Gastrocnemius medialis (tissue), 4 donors: ENCODE data around the gene DDX27. TPM values are rescaled to one million over a fixed set of nuclear protein-coding genes. Genes with fewer than 3 reads are reported as not detected.

Experiments used
- ATAC-seq, 2 donors: fragments of 150-250 bp; one replicate each; pipeline ENCODE4 v1.9.1; 2016
- DNase-seq, 2 donors: peaks; one replicate each; pipeline ENCODE4 v3.0.0-alpha.2; 2019
- H3K27ac ChIP-seq, 4 donors: fragments of 200-600 bp; sonication (generic); 1 replicate in 1 of 4; 2 replicates in 3 of 4; pipeline ENCODE4 v1.5.1; 2016 to 2018; ENCODE audit warnings: mild to moderate bottlenecking in 2 of 4, moderate library complexity in 1 of 4
- H3K27me3 ChIP-seq, 3 donors: fragments of 200-600 bp; sonication (generic) in 2 of 3; 1 replicate in 1 of 3; 2 replicates in 2 of 3; pipeline versions ENCODE4 v1.5.1 to v1.6.0; 2016 to 2019; ENCODE audit warnings: mild to moderate bottlenecking in 1 of 3, moderate library complexity in 1 of 3
- H3K36me3 ChIP-seq, 2 donors: fragments of 200-600 bp; sonication (generic) in 1 of 2; one replicate each; pipeline ENCODE4 v1.5.1; 2017 to 2018
- H3K4me1 ChIP-seq, 2 donors: fragments of 200-600 bp; sonication (generic) in 1 of 2; one replicate each; pipeline ENCODE4 v1.5.1; 2016 to 2017; ENCODE audit warnings: mild to moderate bottlenecking in 2 of 2
- H3K4me3 ChIP-seq, 4 donors: fragments of 200-600 bp; sonication (generic) in 3 of 4; 1 replicate in 1 of 4; 2 replicates in 3 of 4; pipeline ENCODE4 v1.5.1; 2016 to 2019; ENCODE audit warnings: mild to moderate bottlenecking in 2 of 4
- H3K9me3 ChIP-seq, 3 donors: fragments of 200-600 bp; sonication (generic) in 2 of 3; 1 replicate in 1 of 3; 2 replicates in 2 of 3; pipeline ENCODE4 v1.5.1; 2016 to 2019
- CTCF ChIP-seq, 5 experiments: fragments of 450-650 bp in 3 of 5; fragments of 200-600 bp in 2 of 5; sonication (generic) in 2 of 5; IDR thresholded peaks in 4 of 5; conservative IDR thresholded peaks in 1 of 5; 1 replicate in 4 of 5; 2 replicates in 1 of 5; pipeline ENCODE4 v1.5.1; 2016 to 2019; ENCODE audit warnings: antibody characterized with exemption in 5 of 5, mild to moderate bottlenecking in 3 of 5, moderate library complexity in 3 of 5
- POLR2A ChIP-seq, 2 donors: fragments of 450-650 bp; IDR thresholded peaks; one replicate each; pipeline ENCODE4 v1.6.1; 2017; ENCODE audit warnings: antibody characterized with exemption in 2 of 2, mild to moderate bottlenecking in 2 of 2, moderate library complexity in 2 of 2
- in situ Hi-C, 4 donors: fragments of 200-750 bp; cut with MboI; loops; one replicate each; pipeline versions ENCODE4 v1.15.0 to v1.8.0; 2017; ENCODE audit warnings: low sequenced_read_pairs in 4 of 4
- intact Hi-C: fragments of 100-400 bp; cut with DNase I; formaldehyde crosslinking; loops from one replicate; pipeline ENCODE4 v1.15.1; 2023; ENCODE audit warnings: low total_unique reads
- total RNA-seq, 4 donors: library from RNA; depleted of rRNA; stranded (reverse); fragments of >200 nt; gene quantifications; one replicate each; pipeline versions ENCODE4 v1.1.0 to v1.2.3, GENCODE V29; 2016

Gene DDX27
- total RNA-seq, 4 donors from 2014 or later, result 12.6 to 39.7 (median 23.3) TPM

DNA sequence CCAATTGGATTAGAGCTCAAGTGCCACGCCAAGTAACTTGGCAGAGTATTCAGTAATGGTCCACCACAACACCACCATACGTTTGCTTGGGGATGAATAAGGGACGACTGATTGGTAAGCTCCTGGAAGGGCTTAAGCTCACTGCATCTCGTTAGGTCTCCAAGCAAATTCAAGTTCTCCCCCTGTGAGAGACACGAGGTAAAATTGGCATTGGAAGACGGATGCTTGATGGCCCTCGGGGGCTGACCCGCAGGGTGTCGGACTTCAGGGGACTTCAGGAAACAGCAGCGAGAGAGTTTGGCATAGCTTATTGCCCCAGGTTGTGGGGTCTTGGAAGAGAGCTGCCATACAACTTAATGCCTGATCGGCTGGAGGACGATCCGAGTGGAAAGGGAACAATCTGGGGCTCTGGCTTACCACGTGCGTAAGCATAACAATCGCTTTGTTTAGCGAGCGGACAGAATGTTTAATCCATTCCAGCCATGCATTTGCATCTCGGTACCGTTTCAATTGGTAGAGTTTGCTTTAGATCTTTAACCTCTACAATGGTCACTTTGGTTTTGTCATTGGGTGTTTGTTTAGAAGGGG lies 63.5 kb downstream of the DDX27 start:
- intact Hi-C loops, result no loop called here
- peaks cover 0 to 7% (median 0%) of the 10 kb centered on the region in 3 donors for H3K9me3 ChIP-seq
- no peak overlapping the region for H3K4me3 ChIP-seq
- no peak for TF ChIP-seq POLR2A (IDR thresholded peaks at IDR 0.05)
- no peak for TF ChIP-seq CTCF (IDR thresholded peaks at IDR 0.05 in 4 of 5, conservative IDR thresholded peaks at IDR 0.05 in 1 of 5)
- H3K36me3 ChIP-seq, result peaks cover 0 to 84% of the 10 kb centered on the region in 2 donors
- in situ Hi-C loops, result no loop called here
- no peaks in the 10 kb centered on the region for H3K27me3 ChIP-seq
- ATAC-seq, result no peak
- no peak for DNase-seq
- H3K27ac ChIP-seq, result no peak overlapping the region
- peaks cover 40 to 46% of the 10 kb centered on the region in 2 donors for H3K4me1 ChIP-seq

GRCh38 chr20:49283176-49283702 lies 64.0 kb downstream of the DDX27 start:
- TF ChIP-seq POLR2A (IDR thresholded peaks at IDR 0.05), result no peak
- TF ChIP-seq CTCF (IDR thresholded peaks at IDR 0.05 in 4 of 5, conservative IDR thresholded peaks at IDR 0.05 in 1 of 5), result no peak
- peaks cover 0 to 89% of the 10 kb centered on the region in 2 donors for H3K36me3 ChIP-seq
- in situ Hi-C loops, result no loop called here
- no peaks in the 10 kb centered on the region for H3K27me3 ChIP-seq
- no peak overlapping the region for H3K4me3 ChIP-seq
- no peak for ATAC-seq
- H3K9me3 ChIP-seq, result peaks cover 0 to 7% (median 0%) of the 10 kb centered on the region in 3 donors
- H3K27ac ChIP-seq, result no peak overlapping the region
- peaks cover 40 to 46% of the 10 kb centered on the region in 2 donors for H3K4me1 ChIP-seq
- intact Hi-C loops, result no loop called here
- DNase-seq, result no peak

DNA sequence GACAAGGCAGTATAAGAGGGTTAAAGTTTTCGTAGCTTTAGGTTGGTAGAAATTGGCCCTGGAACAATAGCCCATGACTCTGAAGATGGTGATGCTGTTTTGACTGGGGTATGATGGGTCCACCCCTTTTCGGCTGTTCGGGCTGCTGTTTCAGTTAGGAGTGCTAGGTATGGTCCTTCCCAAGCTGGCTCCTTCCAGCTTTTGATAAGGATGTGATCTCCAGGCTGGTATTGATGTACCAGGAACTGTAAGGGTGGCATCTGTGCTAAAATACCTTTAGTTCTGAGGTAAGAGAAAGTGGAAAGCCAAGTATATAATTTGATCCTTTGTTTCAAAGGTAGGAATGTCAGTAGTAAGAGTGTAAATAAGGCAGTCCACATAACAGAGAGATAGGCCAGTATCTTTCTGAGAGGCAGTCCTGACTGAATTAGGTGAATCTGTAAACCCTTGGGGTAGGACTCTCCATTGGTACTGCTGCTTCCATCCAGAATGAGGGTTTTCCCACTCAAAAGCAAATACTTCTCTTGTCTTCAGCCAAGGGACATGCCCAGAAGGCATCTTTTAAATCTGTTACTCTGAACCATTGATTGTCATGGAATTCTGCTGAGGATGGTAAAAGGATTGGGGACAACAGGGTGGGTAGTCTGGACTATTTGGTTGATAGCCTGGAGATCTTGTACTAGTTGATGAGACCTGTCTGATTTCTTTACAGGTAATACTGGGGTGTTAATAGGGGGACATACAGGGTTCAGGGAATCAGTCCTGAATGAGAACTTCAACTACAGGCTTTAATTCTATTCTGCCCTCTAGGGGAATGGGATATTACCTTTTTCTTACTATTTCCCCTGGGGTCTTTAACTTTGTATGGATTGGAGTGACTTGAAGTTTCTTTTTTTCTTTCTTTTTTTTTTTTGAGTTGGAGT lies 64.7 kb downstream of the DDX27 start:
- no peak overlapping the region for H3K4me3 ChIP-seq
- peaks cover 40 to 46% of the 10 kb centered on the region in 2 donors for H3K4me1 ChIP-seq

DNA sequence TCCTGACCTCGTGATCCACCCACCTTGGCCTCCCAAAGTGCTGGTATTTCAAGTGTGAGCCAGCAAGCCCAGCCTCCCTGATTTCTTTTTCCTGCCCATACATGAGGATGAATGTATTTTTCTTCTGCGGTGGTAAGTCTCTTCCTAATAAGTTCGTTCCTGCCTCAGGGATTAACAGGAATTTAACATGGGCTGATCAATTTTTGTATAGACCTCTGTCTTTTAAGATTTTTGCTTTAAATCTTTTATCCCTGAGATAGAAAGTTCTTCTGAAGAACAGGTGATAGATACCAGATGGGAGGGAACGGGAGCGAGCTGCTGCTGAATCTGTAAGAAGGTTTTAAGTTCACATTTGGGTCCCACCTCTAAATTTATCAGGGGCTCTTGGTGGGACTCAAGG lies 65.6 kb downstream of the DDX27 start:
- Histone ChIP-seq H3K27me3 (no peaks in the 10 kb centered on the region), H3K4me3 (no peak overlapping the region), H3K9me3 (peaks cover 0 to 7% (median 0%) of the 10 kb centered on the region in 3 donors), H3K4me1 (peaks cover 32 to 37% of the 10 kb centered on the region in 2 donors), H3K27ac (no peak overlapping the region), H3K36me3 (peaks cover 2 to 100% of the 10 kb centered on the region in 2 donors)
- DNase-seq, result no peak
- TF ChIP-seq CTCF (IDR thresholded peaks at IDR 0.05 in 4 of 5, conservative IDR thresholded peaks at IDR 0.05 in 1 of 5) (no peak), POLR2A (IDR thresholded peaks at IDR 0.05) (no peak)
- intact Hi-C loops, result no loop called here
- in situ Hi-C loops, result no loop called here
- no peak for ATAC-seq

More for the DNA sequence above, 64.7 kb downstream of the DDX27 start:
- no peak for TF ChIP-seq POLR2A (IDR thresholded peaks at IDR 0.05)
- intact Hi-C loops (no loop called here), in situ Hi-C loops (no loop called here)
- ATAC-seq, result no peak
- Histone ChIP-seq H3K36me3 (peaks cover 2 to 96% of the 10 kb centered on the region in 2 donors), H3K9me3 (peaks cover 0 to 7% (median 0%) of the 10 kb centered on the region in 3 donors), H3K27ac (no peak overlapping the region), H3K27me3 (no peaks in the 10 kb centered on the region)
- DNase-seq, result no peak

DNA sequence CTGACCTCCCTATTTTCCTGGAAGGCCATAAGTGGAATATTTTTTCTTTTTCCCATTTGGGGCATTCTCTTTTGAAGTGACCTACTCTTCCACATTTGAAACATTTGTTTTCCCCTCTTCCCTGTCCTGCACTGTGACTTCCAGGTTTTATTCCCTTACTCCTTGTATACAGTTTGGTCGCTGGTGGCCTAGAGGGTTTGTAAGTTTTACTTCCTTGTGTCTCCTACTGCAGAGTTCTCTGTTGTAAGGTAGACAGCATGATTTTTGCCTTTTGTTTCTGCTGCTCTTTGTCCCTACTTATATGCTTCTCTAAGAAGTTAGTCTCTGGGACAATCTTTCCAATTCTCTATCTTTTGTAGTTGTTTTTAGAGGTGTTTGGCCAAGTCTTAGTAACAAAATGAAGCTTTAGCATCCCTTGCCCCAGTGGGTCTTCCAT lies 66.0 kb downstream of the DDX27 start:
- TF ChIP-seq CTCF (IDR thresholded peaks at IDR 0.05 in 4 of 5, conservative IDR thresholded peaks at IDR 0.05 in 1 of 5), result no peak
- no peak for TF ChIP-seq POLR2A (IDR thresholded peaks at IDR 0.05)
- intact Hi-C loops (no loop called here), in situ Hi-C loops (no loop called here)
- peaks cover 27 to 33% of the 10 kb centered on the region in 2 donors for H3K4me1 ChIP-seq
- DNase-seq (no peak), ATAC-seq (no peak)
- H3K4me3 ChIP-seq, result no peak overlapping the region
- H3K9me3 ChIP-seq, result peaks cover 0 to 7% (median 0%) of the 10 kb centered on the region in 3 donors
- no peak overlapping the region for H3K27ac ChIP-seq
- peaks cover 2 to 100% of the 10 kb centered on the region in 2 donors for H3K36me3 ChIP-seq
- H3K27me3 ChIP-seq, result no peaks in the 10 kb centered on the region
